ENCODE measurements around the gene ARGLU1. TPM values are rescaled to one million over a fixed set of nuclear protein-coding genes. Genes with fewer than 3 reads are reported as not detected.

The ARGLU1 gene
- total RNA-seq, 2 donors from 2014 or later = 97.2 to 98.9 TPM

DNA sequence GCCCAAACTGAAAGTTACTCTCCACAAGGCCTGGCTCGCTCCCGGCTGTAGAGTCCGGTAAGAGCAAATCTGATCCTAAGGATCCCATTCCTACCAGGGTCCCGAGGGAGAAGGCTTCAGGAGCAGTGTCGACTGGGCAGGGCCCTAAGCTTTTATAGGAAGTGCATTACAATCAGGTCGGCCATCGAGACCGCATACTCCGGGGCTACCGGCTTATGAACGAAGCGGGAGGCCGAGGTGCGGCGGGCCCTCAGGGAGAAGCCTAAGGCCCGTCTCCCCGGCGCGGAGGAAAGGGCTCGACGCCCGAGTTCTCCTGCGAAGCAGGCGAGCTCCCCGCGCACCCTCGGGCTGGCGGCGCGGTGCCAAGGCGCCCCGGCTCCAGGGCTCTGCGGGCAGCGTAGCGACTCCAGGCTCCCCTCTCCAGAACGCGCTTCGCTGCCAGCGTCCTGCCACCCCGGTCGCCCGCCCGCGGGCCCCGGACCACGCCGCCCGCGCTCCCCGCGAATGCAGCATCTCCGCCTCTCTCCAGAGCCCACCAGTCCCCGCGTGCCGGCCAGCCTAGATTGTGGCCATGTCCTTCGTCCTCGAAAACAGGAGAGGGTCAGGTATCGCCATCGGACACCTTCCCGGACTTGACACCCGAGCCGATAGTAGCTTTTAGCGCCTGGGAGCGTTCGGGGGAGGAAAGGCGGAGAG, 33.8 kb downstream of the ARGLU1 start:
- no peaks in the 10 kb centered on the region for H3K36me3 Mint-ChIP-seq (ENCODE audit: insufficient read depth in 2 of 2)
- H3K27me3 Mint-ChIP-seq (ENCODE audit: low read depth) = peaks cover 49% of the 10 kb centered on the region
- ATAC-seq (replicated peaks in 1 of 2) (no peak), DNase-seq (peak; percentile 23 to 31)
- peak overlapping the region; percentile 74 to 77 for H3K4me3 Mint-ChIP-seq
- H3K4me1 Mint-ChIP-seq (ENCODE audit: low read depth) = peaks cover 22% of the 10 kb centered on the region
- H3K27ac Mint-ChIP-seq = no peak overlapping the region
- H3K9me3 Mint-ChIP-seq = no peaks in the 10 kb centered on the region

DNA sequence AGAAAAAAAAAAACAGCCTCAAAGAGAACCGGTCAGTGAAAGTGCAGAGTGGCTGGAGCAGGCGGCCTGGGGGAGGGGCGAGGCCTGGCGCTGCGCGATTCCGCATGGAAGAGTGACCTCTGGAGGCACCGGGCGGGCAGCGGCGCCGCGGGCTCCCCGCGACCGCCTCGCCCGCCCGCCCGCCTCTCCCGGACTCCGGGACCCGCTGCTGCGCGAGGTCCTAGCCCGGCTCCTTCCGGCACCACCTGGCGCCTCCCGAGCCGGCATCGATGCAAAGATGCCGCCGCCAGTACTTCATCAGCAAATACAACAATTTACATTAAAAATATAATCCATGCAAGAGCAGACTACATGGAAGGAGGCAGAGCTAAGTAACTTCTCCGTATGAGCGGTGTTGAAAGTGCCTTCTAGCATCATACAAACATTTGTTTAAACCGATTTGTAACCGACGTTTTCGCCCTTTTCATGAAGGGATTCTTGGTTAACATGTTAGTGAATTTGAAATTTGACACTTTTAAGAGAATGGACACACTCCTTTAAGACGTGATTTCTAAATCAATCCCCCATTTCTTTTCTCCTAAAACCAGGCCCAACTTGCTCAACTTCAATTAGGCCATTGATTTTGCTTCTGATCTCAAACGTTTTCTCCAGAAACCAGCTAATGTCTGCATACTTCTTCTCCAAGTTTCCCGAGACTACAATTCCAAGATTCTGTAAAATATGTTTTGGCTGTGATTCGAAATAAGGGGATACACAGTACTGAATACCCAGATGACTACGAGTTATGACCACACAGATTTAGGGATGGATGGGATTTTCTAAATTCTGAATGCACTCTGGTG, 34.6 kb downstream of the ARGLU1 start:
- Mint-ChIP-seq H3K36me3 (ENCODE audit: insufficient read depth in 2 of 2) (no peaks in the 10 kb centered on the region), H3K9me3 (no peaks in the 10 kb centered on the region), H3K4me1 (ENCODE audit: low read depth) (peaks cover 22% of the 10 kb centered on the region), H3K27me3 (ENCODE audit: low read depth) (peaks cover 55% of the 10 kb centered on the region), H3K27ac (no peak overlapping the region), H3K4me3 (peak overlapping the region; percentile 56 to 74)
- DNase-seq (peak; percentile 26 to 33), ATAC-seq (replicated peaks in 1 of 2) (no peak)

GRCh38 chr13:106532111-106532929, 35.6 kb downstream of the ARGLU1 start:
- Mint-ChIP-seq H3K9me3 (no peaks in the 10 kb centered on the region), H3K27me3 (ENCODE audit: low read depth) (peaks cover 57% of the 10 kb centered on the region), H3K4me3 (peak overlapping the region; percentile 56 to 69)

DNA sequence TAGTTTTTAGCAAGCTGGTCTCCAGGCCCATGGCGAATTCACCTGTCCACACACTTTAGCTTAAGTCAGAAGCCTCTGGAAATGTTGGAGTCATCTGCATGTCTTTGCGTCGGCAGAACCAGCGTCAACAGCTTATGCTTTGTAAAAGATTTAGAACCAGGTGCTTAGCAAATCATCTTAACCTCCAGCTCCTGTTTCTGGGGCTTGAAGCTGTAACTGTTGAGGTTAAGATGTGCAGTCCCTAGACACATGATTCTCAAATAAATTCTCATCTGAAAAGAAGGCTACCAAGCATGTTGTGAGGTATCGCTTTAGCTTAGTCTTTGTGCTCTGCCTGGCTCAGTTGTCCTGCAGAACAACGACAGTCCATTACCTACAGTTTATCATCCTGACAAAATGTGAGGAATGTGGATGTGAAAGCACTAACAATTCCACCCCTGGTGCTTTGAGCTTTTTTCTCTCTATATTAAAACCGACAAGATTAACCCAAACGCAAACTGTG, 36.9 kb downstream of the ARGLU1 start:
- Mint-ChIP-seq H3K4me3 (no peak overlapping the region), H3K4me1 (ENCODE audit: low read depth) (peaks cover 16% of the 10 kb centered on the region), H3K27me3 (ENCODE audit: low read depth) (peaks cover 57% of the 10 kb centered on the region), H3K36me3 (ENCODE audit: insufficient read depth in 2 of 2) (no peaks in the 10 kb centered on the region), H3K9me3 (no peaks in the 10 kb centered on the region), H3K27ac (no peak overlapping the region)
- DNase-seq (no peak), ATAC-seq (replicated peaks in 1 of 2) (no peak)

More at GRCh38 chr13:106532111-106532929, 35.6 kb downstream of the ARGLU1 start:
- Mint-ChIP-seq H3K27ac (no peak overlapping the region), H3K4me1 (ENCODE audit: low read depth) (peaks cover 22% of the 10 kb centered on the region), H3K36me3 (ENCODE audit: insufficient read depth in 2 of 2) (no peaks in the 10 kb centered on the region)
- DNase-seq (no peak), ATAC-seq (replicated peaks in 1 of 2) (no peak)

GRCh38 chr13:106530171-106530851, 37.6 kb downstream of the ARGLU1 start:
- ATAC-seq (replicated peaks in 1 of 2) (no peak), DNase-seq (no peak)
- H3K4me1 Mint-ChIP-seq (ENCODE audit: low read depth) = peaks cover 16% of the 10 kb centered on the region
- H3K9me3 Mint-ChIP-seq = no peaks in the 10 kb centered on the region
- H3K36me3 Mint-ChIP-seq (ENCODE audit: insufficient read depth in 2 of 2) = no peaks in the 10 kb centered on the region
- H3K27ac Mint-ChIP-seq = no peak overlapping the region
- no peak overlapping the region for H3K4me3 Mint-ChIP-seq
- H3K27me3 Mint-ChIP-seq (ENCODE audit: low read depth) = peaks cover 57% of the 10 kb centered on the region

DNA sequence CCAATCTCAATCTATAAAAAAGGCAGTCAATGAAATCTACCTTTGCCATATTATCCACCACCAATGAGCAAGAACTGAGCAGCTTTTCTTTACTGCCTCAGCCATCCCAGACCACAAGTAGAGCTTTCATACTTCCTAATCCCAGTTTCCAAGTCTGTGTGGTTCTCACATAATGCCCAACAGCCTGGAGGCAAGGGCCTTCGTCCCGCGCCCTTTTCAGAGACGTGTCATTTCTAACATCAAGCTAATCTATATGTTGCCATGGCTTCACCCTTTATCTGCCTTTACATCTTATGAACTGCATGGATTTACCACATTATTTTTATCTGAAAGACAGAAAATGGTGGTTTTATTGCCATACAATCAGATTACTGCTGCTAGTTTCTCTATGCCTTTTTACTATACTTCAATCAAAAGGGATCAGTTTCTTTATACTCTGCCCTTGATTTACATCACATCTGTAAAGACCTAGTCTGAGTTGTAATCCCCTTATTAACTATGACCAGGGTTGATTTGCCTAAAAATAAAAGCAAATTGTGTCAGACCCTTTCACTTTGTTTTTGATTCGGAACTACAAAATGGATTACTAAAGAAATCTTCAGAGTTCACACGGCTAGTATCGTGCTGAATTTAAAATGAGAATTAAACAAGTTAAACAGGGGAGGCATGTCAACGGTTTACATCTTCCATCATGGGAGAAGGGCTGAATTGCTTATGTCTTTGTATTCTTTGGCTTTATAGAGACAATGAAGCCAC, 38.3 kb downstream of the ARGLU1 start:
- ATAC-seq (replicated peaks in 1 of 2) = no peak
- no peak overlapping the region for H3K4me3 Mint-ChIP-seq
- peaks cover 56% of the 10 kb centered on the region for H3K27me3 Mint-ChIP-seq (ENCODE audit: low read depth)
- H3K9me3 Mint-ChIP-seq = no peaks in the 10 kb centered on the region
- H3K27ac Mint-ChIP-seq = no peak overlapping the region
- H3K36me3 Mint-ChIP-seq (ENCODE audit: insufficient read depth in 2 of 2) = no peaks in the 10 kb centered on the region
- DNase-seq = no peak
- peaks cover 16% of the 10 kb centered on the region for H3K4me1 Mint-ChIP-seq (ENCODE audit: low read depth)

DNA sequence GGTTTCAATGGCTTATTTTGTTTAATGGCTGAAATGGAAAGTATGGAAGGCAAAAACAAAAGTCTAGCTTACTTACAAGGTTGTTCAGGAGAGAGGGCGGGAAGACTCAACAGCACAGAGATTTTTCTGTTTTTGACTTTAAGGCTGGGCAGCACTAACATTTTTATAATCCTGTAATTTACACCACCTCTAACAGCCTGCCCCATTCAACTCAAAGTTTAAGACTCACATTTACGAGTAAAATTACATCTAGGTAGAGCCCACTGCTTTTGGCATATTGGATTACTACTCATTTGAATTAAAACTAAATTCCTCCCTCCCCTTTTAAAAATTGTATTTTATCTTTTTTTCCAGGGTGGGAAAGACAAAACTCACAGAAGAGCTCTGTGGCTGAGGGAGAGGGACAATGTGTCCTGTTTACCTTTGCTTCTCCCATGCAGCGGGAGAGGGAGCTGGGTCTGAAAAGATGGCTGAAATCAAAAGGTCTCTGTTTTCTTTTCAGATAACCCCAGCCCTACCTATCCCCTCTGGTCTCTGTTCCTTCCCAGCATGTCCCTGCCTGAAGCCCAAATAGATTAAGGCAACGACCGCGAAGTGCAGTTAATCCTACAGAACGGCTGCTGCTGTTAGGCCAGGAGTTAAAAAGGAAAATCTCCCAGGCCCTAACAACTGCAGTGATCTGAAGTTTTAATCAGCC, 39.1 kb downstream of the ARGLU1 start:
- Mint-ChIP-seq H3K36me3 (ENCODE audit: insufficient read depth in 2 of 2) (no peaks in the 10 kb centered on the region), H3K9me3 (no peaks in the 10 kb centered on the region), H3K4me3 (no peak overlapping the region), H3K27me3 (ENCODE audit: low read depth) (peaks cover 53% of the 10 kb centered on the region), H3K27ac (no peak overlapping the region), H3K4me1 (ENCODE audit: low read depth) (peaks cover 15% of the 10 kb centered on the region)
- ATAC-seq (replicated peaks in 1 of 2) = no peak
- DNase-seq = no peak

- Mint-ChIP-seq H3K4me1 (ENCODE audit: low read depth) (peaks cover 5% of the 10 kb centered on the region), H3K9me3 (no peaks in the 10 kb centered on the region), H3K36me3 (ENCODE audit: insufficient read depth in 2 of 2) (no peaks in the 10 kb centered on the region), H3K27me3 (ENCODE audit: low read depth) (peaks cover 53% of the 10 kb centered on the region), H3K4me3 (no peak overlapping the region), H3K27ac (no peak overlapping the region)
- no peak for ATAC-seq (replicated peaks in 1 of 2)
- no peak for DNase-seq
Measured at GRCh38 chr13:106527826-106528225, 40.1 kb downstream of the ARGLU1 start.

- peaks cover under 1% of the 10 kb centered on the region for H3K4me1 Mint-ChIP-seq (ENCODE audit: low read depth)
Measured at GRCh38 chr13:106527445-106527801, 40.5 kb downstream of the ARGLU1 start.

GRCh38 chr13:106526738-106527444, 41.0 kb downstream of the ARGLU1 start:
- DNase-seq = no peak
- Mint-ChIP-seq H3K4me3 (no peak overlapping the region), H3K27ac (no peak overlapping the region), H3K36me3 (ENCODE audit: insufficient read depth in 2 of 2) (no peaks in the 10 kb centered on the region), H3K4me1 (ENCODE audit: low read depth) (no peaks in the 10 kb centered on the region), H3K27me3 (ENCODE audit: low read depth) (peaks cover 53% of the 10 kb centered on the region), H3K9me3 (no peaks in the 10 kb centered on the region)
- no peak for ATAC-seq (replicated peaks in 1 of 2)

More at GRCh38 chr13:106527445-106527801, 40.5 kb downstream of the ARGLU1 start:
- no peak for ATAC-seq (replicated peaks in 1 of 2)
- Mint-ChIP-seq H3K9me3 (no peaks in the 10 kb centered on the region), H3K4me3 (no peak overlapping the region), H3K36me3 (ENCODE audit: insufficient read depth in 2 of 2) (no peaks in the 10 kb centered on the region), H3K27me3 (ENCODE audit: low read depth) (peaks cover 53% of the 10 kb centered on the region), H3K27ac (no peak overlapping the region)
- DNase-seq = no peak

DNA sequence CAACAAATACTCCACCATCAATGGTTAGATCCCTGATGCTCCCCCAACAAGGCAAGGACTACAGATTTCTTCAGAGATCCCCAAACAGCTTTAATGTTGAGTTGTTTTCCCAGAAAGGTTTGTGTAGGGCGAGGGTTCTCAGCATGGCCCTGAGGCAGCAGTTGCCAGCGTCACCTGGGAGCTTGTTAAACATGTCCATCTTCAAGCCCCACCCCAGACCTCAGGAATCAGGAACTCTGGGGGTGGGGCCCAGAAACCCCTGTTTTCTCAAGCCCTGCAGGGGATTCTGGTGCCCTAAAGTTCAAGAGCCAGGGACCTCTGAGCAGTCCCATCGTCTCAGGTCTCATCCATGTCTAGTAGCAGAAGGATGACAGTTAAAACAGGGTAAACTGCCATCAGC, 42.1 kb downstream of the ARGLU1 start:
- ATAC-seq (replicated peaks in 1 of 2) = no peak
- no peak overlapping the region for H3K4me3 Mint-ChIP-seq
- no peaks in the 10 kb centered on the region for H3K36me3 Mint-ChIP-seq (ENCODE audit: insufficient read depth in 2 of 2)
- no peaks in the 10 kb centered on the region for H3K9me3 Mint-ChIP-seq
- peaks cover 49% of the 10 kb centered on the region for H3K27me3 Mint-ChIP-seq (ENCODE audit: low read depth)
- DNase-seq = no peak
- H3K4me1 Mint-ChIP-seq (ENCODE audit: low read depth) = no peaks in the 10 kb centered on the region
- no peak overlapping the region for H3K27ac Mint-ChIP-seq
